ENCODE results near the gene FBXL15. TPM values are rescaled to one million over a fixed set of nuclear protein-coding genes. Genes with fewer than 3 reads are reported as not detected.

FBXL15 gene
- total and polyA plus RNA-seq, 2 donors (not counting 1 experiment from before 2014, with no cell fraction given), result 2.8 to 7.3 TPM

DNA sequence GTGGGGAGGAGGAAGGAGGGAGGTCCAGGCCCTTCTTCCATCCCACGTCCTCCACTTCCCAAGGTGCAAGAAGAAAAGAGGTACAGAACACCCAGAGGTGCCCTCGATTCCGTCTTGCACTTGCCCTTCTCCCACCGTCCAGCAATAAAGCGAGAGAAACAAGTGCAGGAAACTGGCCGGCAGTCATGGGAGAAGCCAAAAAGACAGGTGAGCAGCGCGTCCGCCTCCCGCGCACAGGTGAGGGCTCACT is 29.4 kb downstream of the FBXL15 start:
- DNase-seq (ENCODE audit: low read depth in 2 of 2), result no peak
- H3K9ac ChIP-seq (ENCODE audit: insufficient read depth, low read length), result peak overlapping the region; percentile 57
- TF ChIP-seq, protein P1, sequence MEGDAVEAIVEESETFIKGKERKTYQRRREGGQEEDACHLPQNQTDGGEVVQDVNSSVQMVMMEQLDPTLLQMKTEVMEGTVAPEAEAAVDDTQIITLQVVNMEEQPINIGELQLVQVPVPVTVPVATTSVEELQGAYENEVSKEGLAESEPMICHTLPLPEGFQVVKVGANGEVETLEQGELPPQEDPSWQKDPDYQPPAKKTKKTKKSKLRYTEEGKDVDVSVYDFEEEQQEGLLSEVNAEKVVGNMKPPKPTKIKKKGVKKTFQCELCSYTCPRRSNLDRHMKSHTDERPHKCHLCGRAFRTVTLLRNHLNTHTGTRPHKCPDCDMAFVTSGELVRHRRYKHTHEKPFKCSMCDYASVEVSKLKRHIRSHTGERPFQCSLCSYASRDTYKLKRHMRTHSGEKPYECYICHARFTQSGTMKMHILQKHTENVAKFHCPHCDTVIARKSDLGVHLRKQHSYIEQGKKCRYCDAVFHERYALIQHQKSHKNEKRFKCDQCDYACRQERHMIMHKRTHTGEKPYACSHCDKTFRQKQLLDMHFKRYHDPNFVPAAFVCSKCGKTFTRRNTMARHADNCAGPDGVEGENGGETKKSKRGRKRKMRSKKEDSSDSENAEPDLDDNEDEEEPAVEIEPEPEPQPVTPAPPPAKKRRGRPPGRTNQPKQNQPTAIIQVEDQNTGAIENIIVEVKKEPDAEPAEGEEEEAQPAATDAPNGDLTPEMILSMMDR (conservative IDR thresholded peaks at IDR 0.05 in 1 of 2, IDR thresholded peaks at IDR 0.05 in 1 of 2; ENCODE audit: low read depth in 1 of 2, low read length in 2 of 2), result no peak
- TF ChIP-seq EZH2 (IDR thresholded peaks at IDR 0.05; ENCODE audit: low read length, missing control alignments), result no peak

DNA sequence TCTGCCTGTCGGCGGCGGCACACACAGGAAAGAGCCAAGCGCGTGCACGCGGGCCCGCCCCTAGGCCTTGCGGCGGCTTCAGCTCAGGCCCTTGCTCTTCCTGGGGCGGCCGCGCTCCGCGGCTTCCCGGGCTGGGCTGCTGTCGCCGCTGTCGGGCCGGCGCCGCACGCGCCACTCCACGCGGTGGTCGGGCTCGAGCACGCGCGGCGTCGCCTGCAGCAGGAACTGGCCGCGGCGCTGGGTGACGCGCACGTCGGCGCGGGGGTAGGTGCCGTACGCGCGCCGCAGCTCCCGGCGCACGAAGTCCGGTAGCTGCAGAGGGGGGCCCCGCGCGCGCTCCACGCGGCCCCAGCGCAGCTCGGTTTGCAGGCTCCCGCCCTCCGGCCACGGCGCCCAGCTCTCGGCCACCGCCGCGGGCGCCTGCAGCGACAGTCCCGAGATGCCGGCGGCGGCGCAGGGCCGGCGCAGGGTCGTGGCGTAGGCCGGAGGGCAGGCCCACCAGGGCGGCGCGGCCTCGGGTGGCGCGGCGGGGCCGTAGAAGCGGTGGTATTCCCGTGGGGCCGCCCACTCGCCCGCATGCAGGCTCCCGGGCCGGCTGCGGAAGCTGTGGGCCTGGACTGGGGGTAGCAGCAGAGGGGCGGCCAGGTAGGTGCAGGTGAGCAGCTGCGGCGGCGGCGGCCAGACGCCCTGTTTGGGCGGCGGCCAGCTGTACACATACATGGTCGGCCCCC is 29.9 kb downstream of the FBXL15 start:
- no peaks in the 10 kb centered on the region for H3K36me3 ChIP-seq (ENCODE audit: control insufficient read depth, insufficient read depth, low read length)
- peak overlapping the region; percentile 57 to 81 (median 70) for H3K4me3 ChIP-seq (replicated peaks in 1 of 4; ENCODE audit: control extremely low read depth in 1 of 4, insufficient read depth in 1 of 4, low read depth in 3 of 4, low read length in 4 of 4)
- H2AFZ ChIP-seq (ENCODE audit: low read length), result peak overlapping the region; percentile 96
- H3K4me2 ChIP-seq (ENCODE audit: extremely low read depth, insufficient read depth, low read length), result peak overlapping the region; percentile 99
- H4K20me1 ChIP-seq (ENCODE audit: control insufficient read depth, extremely low read depth, insufficient read depth, low read length), result no peaks in the 10 kb centered on the region
- no peaks in the 10 kb centered on the region for H3K9me3 ChIP-seq (ENCODE audit: control insufficient read depth, insufficient read depth, low read depth, low read length)
- no peaks in the 10 kb centered on the region for H3K27me3 ChIP-seq (ENCODE audit: control insufficient read depth, insufficient read depth, low read length)
- peak overlapping the region; percentile 57 for H3K9ac ChIP-seq (ENCODE audit: insufficient read depth, low read length)
- TF ChIP-seq, protein P1 (conservative IDR thresholded peaks at IDR 0.05 in 1 of 2, IDR thresholded peaks at IDR 0.05 in 1 of 2; ENCODE audit: low read depth in 1 of 2, low read length in 2 of 2), result no peak
- TF ChIP-seq EZH2 (IDR thresholded peaks at IDR 0.05; ENCODE audit: low read length, missing control alignments), result no peak
- peaks cover 15% of the 10 kb centered on the region for H3K4me1 ChIP-seq (ENCODE audit: control insufficient read depth, extremely low read depth, insufficient read depth, low read length)
- peak; percentile 67 to 81 for DNase-seq (ENCODE audit: low read depth in 2 of 2)
- H3K79me2 ChIP-seq (ENCODE audit: control insufficient read depth, insufficient read depth, low read length), result no peaks in the 10 kb centered on the region
- H3K27ac ChIP-seq (ENCODE audit: insufficient read depth, low read length), result no peak overlapping the region

More for the DNA sequence above, 29.4 kb downstream of the FBXL15 start:
- H3K79me2 ChIP-seq (ENCODE audit: control insufficient read depth, insufficient read depth, low read length), result no peaks in the 10 kb centered on the region
- no peak overlapping the region for H3K27ac ChIP-seq (ENCODE audit: insufficient read depth, low read length)
- H4K20me1 ChIP-seq (ENCODE audit: control insufficient read depth, extremely low read depth, insufficient read depth, low read length), result no peaks in the 10 kb centered on the region
- H3K9me3 ChIP-seq (ENCODE audit: control insufficient read depth, insufficient read depth, low read depth, low read length), result no peaks in the 10 kb centered on the region
- peak overlapping the region; percentile 99 for H3K4me2 ChIP-seq (ENCODE audit: extremely low read depth, insufficient read depth, low read length)
- peak overlapping the region; percentile 96 for H2AFZ ChIP-seq (ENCODE audit: low read length)
- H3K4me3 ChIP-seq (replicated peaks in 1 of 4; ENCODE audit: control extremely low read depth in 1 of 4, insufficient read depth in 1 of 4, low read depth in 3 of 4, low read length in 4 of 4), result peak overlapping the region; percentile 45 to 81 (median 70)
- H3K36me3 ChIP-seq (ENCODE audit: control insufficient read depth, insufficient read depth, low read length), result no peaks in the 10 kb centered on the region
- peaks cover 15% of the 10 kb centered on the region for H3K4me1 ChIP-seq (ENCODE audit: control insufficient read depth, extremely low read depth, insufficient read depth, low read length)
- H3K27me3 ChIP-seq (ENCODE audit: control insufficient read depth, insufficient read depth, low read length), result no peaks in the 10 kb centered on the region

DNA sequence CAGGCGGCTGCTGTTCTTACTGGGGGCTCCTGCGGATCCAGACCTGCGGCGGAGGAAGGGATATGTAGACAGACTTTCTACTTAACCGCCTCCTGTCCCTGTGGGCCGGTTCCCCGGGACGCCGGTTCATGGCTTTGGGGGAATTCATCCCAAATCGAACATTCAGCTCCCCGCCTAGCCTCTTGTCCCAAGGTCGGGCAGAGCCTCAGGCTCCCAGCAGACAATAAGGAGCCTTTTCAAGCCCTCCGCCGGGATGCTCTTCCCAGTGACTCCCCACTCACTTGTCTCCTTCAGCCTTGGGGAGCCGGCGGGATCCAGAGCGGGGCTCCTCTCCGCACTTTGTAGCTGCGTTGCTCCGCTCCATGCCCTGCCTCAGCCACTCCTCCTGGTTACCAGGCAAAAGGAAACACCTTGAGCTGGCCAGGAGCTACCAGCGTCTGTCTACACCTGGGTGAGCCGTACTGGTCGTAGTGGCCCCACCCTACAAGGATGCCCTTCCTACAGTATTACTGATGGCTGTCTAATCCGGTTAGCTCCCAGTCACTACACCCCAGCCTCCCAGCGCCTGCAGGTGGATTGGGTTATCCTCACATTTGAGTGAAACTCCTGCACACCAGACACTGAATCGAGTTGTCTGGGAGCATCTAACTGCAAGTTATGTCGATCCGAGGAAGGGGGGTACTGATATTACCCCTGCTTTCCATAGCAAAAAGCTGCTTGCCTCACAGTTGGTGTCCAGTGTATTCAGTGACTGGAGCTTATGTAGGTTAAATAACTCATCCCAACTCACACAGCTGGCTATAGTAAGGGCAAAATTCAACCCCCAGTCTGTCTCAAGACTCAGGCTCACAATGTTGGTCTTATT is 30.7 kb downstream of the FBXL15 start, which contains the start of gene C10orf95:
Gene C10orf95 (minus strand): TSS at position 439 of the 865 bp plus-strand sequence. CDS start 450 bp downstream, outside the sequence.
- peaks cover 17% of the 10 kb centered on the region for H3K4me1 ChIP-seq (ENCODE audit: control insufficient read depth, extremely low read depth, insufficient read depth, low read length)
- no peak for TF ChIP-seq EZH2 (IDR thresholded peaks at IDR 0.05; ENCODE audit: low read length, missing control alignments)
- TF ChIP-seq, protein P1 (conservative IDR thresholded peaks at IDR 0.05 in 1 of 2, IDR thresholded peaks at IDR 0.05 in 1 of 2; ENCODE audit: low read depth in 1 of 2, low read length in 2 of 2), result no peak
- H3K9me3 ChIP-seq (ENCODE audit: control insufficient read depth, insufficient read depth, low read depth, low read length), result no peaks in the 10 kb centered on the region
- no peaks in the 10 kb centered on the region for H3K79me2 ChIP-seq (ENCODE audit: control insufficient read depth, insufficient read depth, low read length)
- H3K4me3 ChIP-seq (replicated peaks in 1 of 4; ENCODE audit: control extremely low read depth in 1 of 4, insufficient read depth in 1 of 4, low read depth in 3 of 4, low read length in 4 of 4), result peak within 1 kb of the TSS; percentile 52 to 70 (median 63)
- peak within 1 kb of the TSS; percentile 13 for H2AFZ ChIP-seq (ENCODE audit: low read length)
- peak within 1 kb of the TSS; percentile 99 for H3K4me2 ChIP-seq (ENCODE audit: extremely low read depth, insufficient read depth, low read length)
- peak within 1 kb of the TSS; percentile 57 for H3K9ac ChIP-seq (ENCODE audit: insufficient read depth, low read length)
- no peak within 1 kb of the TSS for H3K27ac ChIP-seq (ENCODE audit: insufficient read depth, low read length)
- H4K20me1 ChIP-seq (ENCODE audit: control insufficient read depth, extremely low read depth, insufficient read depth, low read length), result no peaks in the 10 kb centered on the region
- DNase-seq (ENCODE audit: low read depth in 2 of 2), result no peak
- no peaks in the 10 kb centered on the region for H3K27me3 ChIP-seq (ENCODE audit: control insufficient read depth, insufficient read depth, low read length)
- no peaks in the 10 kb centered on the region for H3K36me3 ChIP-seq (ENCODE audit: control insufficient read depth, insufficient read depth, low read length)
